Vagina (tissue), 2 donors: ENCODE measurements around the gene TERB1. TPM values are rescaled to one million over a fixed set of nuclear protein-coding genes. Genes with fewer than 3 reads are reported as not detected.
A peak's percentile ranks its signal among the peaks of the same experiment; 100 is the strongest.

ENCODE experiments used
- DNase-seq, 2 donors: peaks; one replicate each; pipeline ENCODE4 v3.0.0-alpha.2; 2017; ENCODE audit errors: extremely low spot score in 2 of 2
- H3K27ac ChIP-seq: fragments of 200-600 bp; sonication (generic); one replicate; pipeline ENCODE4 v1.5.1; 2019
- H3K27me3 ChIP-seq: fragments of 200-600 bp; sonication (generic); one replicate; pipeline ENCODE4 v1.5.1; 2019
- H3K36me3 ChIP-seq, 2 donors: fragments of 200-600 bp; sonication (generic); one replicate each; pipeline ENCODE4 v1.5.1; 2017 to 2019
- H3K4me1 ChIP-seq: fragments of 200-600 bp; sonication (generic); one replicate; pipeline ENCODE4 v1.5.1; 2019
- H3K4me3 ChIP-seq, 2 donors: fragments of 200-600 bp; sonication (generic); 1 replicate in 1 of 2; 2 replicates in 1 of 2; pipeline ENCODE4 v1.5.1; 2016 to 2019
- H3K9me3 ChIP-seq: fragments of 200-600 bp; sonication (generic); one replicate; pipeline ENCODE4 v1.5.1; 2019
- POLR2A ChIP-seq, 2 donors: fragments of 450-650 bp; IDR thresholded peaks; one replicate each; pipeline ENCODE4 v1.6.1; 2017; ENCODE audit warnings: antibody characterized with exemption in 2 of 2, mild to moderate bottlenecking in 2 of 2, moderate library complexity in 2 of 2
- POLR2AphosphoS5 ChIP-seq, 2 donors: sonication (generic); formaldehyde crosslinking; IDR thresholded peaks; one replicate each; pipeline ENCODE4 v1.9.0; 2017; ENCODE audit warnings: antibody characterized with exemption in 2 of 2, mild to moderate bottlenecking in 2 of 2, low read depth in 1 of 2; ENCODE audit not compliant: insufficient read depth in 1 of 2
- intact Hi-C: fragments of 100-400 bp; cut with DNase I; formaldehyde crosslinking; loops from one replicate; pipeline ENCODE4 v1.15.1; 2023
- total RNA-seq: library from RNA; depleted of rRNA; stranded (reverse); fragments of >200 nt; gene quantifications from one replicate; pipeline ENCODE4 v1.2.3, GENCODE V29; 2016
- TF ChIP-seq, protein P1 (sequence below), 3 experiments: fragments of 450-650 bp in 2 of 3; fragments of 200-600 bp in 1 of 3; sonication (generic) in 1 of 3; IDR thresholded peaks; one replicate each; pipeline ENCODE4 v1.5.1; 2017 to 2019; ENCODE audit warnings: antibody characterized with exemption in 3 of 3, mild to moderate bottlenecking in 2 of 3, moderate library complexity in 2 of 3

TERB1 gene
- total RNA-seq, 1 donor from 2014 or later = not detected

DNA sequence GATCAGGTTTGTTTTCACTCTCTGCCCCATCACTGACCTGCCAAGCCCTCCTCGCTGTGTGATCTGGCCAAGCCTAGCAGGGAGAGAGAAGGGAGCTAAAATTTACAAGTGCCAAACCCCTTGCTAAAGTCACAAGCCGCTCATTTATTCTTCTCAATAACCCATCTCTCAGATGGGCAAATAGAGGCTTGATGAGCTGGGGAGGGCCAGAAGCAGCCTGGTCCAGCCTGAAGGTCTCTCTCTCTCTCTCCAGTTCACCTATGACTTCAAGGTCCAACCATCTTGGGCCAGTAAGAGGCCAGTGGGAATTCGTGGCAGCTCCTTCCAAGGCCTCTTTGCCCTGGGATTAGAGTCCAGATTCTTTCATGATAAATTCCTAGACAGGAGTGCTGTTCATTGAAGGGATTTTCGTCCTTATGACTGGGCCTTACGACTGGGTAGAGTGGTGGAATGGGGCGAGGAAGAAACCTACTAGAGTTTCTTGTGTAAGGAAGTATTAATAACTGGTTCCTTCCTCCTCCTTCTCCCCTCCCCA lies 46.2 kb upstream of the TERB1 start:
- intact Hi-C loops = no loop called here
- peaks cover 17% of the 10 kb centered on the region for H3K4me1 ChIP-seq
- DNase-seq = no peak
- no peak overlapping the region for H3K27ac ChIP-seq
- TF ChIP-seq POLR2AphosphoS5 (IDR thresholded peaks at IDR 0.05; ENCODE audit: insufficient read depth in 1 of 2, low read depth in 1 of 2) = no peak
- no peak for TF ChIP-seq POLR2A (IDR thresholded peaks at IDR 0.05)
- TF ChIP-seq, protein P1, sequence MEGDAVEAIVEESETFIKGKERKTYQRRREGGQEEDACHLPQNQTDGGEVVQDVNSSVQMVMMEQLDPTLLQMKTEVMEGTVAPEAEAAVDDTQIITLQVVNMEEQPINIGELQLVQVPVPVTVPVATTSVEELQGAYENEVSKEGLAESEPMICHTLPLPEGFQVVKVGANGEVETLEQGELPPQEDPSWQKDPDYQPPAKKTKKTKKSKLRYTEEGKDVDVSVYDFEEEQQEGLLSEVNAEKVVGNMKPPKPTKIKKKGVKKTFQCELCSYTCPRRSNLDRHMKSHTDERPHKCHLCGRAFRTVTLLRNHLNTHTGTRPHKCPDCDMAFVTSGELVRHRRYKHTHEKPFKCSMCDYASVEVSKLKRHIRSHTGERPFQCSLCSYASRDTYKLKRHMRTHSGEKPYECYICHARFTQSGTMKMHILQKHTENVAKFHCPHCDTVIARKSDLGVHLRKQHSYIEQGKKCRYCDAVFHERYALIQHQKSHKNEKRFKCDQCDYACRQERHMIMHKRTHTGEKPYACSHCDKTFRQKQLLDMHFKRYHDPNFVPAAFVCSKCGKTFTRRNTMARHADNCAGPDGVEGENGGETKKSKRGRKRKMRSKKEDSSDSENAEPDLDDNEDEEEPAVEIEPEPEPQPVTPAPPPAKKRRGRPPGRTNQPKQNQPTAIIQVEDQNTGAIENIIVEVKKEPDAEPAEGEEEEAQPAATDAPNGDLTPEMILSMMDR (IDR thresholded peaks at IDR 0.05) = no peak
- no peaks in the 10 kb centered on the region for H3K36me3 ChIP-seq
- H3K9me3 ChIP-seq = no peaks in the 10 kb centered on the region
- H3K4me3 ChIP-seq = no peak overlapping the region
- H3K27me3 ChIP-seq = no peaks in the 10 kb centered on the region

DNA sequence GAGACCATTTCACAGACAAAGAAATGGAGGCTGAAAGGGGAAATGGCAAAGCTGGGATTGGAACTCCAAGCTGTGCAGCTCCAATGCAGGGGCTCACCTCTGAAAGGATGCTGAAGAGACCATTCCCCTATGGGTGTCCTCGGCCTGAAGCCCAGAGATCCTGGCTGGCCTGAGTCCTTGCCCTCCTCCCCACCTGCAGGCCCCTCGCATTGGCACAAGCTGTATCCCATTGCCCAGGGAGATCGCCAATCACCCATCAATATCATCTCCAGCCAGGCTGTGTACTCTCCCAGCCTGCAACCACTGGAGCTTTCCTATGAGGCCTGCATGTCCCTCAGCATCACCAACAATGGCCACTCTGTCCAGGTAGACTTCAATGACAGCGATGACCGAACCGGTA lies 45.4 kb upstream of the TERB1 start:
- Histone ChIP-seq H3K9me3 (no peaks in the 10 kb centered on the region), H3K27ac (no peak overlapping the region), H3K4me1 (peaks cover 17% of the 10 kb centered on the region), H3K27me3 (no peaks in the 10 kb centered on the region), H3K36me3 (no peaks in the 10 kb centered on the region), H3K4me3 (no peak overlapping the region)
- no peak for DNase-seq
- TF ChIP-seq POLR2AphosphoS5 (IDR thresholded peaks at IDR 0.05; ENCODE audit: insufficient read depth in 1 of 2, low read depth in 1 of 2) (no peak), POLR2A (IDR thresholded peaks at IDR 0.05) (no peak)
- TF ChIP-seq, protein P1 (IDR thresholded peaks at IDR 0.05) = no peak
- intact Hi-C loops = no loop called here

DNA sequence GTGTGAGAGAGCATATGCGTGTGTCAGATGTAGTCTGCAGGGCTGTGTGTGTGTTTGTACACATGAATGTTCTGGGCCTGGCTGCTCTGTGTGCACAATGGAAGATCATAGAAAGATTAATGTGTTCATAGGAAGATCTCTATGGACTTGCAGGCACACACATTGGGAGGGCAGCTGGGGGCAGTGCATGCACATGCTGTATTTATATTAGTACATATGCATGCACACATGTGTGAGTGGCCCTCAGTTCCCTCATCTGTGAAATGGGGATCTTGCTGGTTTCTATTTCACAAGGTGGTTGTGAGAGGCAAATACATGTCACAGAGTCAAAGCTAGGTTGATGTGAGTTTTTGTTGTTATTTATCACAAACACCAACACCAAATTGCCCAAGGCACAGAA lies 44.9 kb upstream of the TERB1 start:
- no peak overlapping the region for H3K27ac ChIP-seq
- H3K4me1 ChIP-seq = peaks cover 17% of the 10 kb centered on the region
- no peaks in the 10 kb centered on the region for H3K27me3 ChIP-seq
- DNase-seq = no peak
- intact Hi-C loops = no loop called here
- no peaks in the 10 kb centered on the region for H3K9me3 ChIP-seq
- H3K4me3 ChIP-seq = no peak overlapping the region
- no peaks in the 10 kb centered on the region for H3K36me3 ChIP-seq
- TF ChIP-seq, protein P1 (IDR thresholded peaks at IDR 0.05) = no peak
- TF ChIP-seq POLR2A (IDR thresholded peaks at IDR 0.05) (no peak), POLR2AphosphoS5 (IDR thresholded peaks at IDR 0.05; ENCODE audit: insufficient read depth in 1 of 2, low read depth in 1 of 2) (no peak)

DNA sequence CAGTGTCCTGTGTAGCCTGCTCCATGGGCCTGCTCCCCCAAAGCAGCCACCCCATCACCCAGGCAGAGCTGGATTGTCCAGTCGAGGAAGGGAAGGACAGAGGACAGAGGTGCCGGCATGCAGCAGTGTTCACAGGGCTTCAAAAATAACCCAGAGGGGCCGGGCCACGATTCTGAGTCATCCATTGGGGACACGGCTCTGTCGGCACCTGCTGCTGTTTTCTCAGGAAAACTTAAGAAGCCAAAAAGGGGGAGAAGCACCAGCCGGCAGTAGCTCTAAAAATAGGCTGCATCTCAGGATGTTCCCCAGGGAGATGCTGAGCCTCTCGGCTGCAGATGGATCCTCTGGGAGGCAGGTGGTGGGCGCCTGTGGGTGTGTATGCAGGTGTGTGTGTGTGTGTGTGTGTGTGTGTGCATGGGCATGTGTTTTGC lies 44.4 kb upstream of the TERB1 start:
- H3K27me3 ChIP-seq = no peaks in the 10 kb centered on the region
- peaks cover 17% of the 10 kb centered on the region for H3K4me1 ChIP-seq
- H3K27ac ChIP-seq = no peak overlapping the region
- H3K4me3 ChIP-seq = no peak overlapping the region
- TF ChIP-seq, protein P1 (IDR thresholded peaks at IDR 0.05) = no peak
- TF ChIP-seq POLR2A (IDR thresholded peaks at IDR 0.05) = no peak
- intact Hi-C loops = no loop called here
- DNase-seq = no peak
- H3K9me3 ChIP-seq = no peaks in the 10 kb centered on the region
- H3K36me3 ChIP-seq = no peaks in the 10 kb centered on the region

DNA sequence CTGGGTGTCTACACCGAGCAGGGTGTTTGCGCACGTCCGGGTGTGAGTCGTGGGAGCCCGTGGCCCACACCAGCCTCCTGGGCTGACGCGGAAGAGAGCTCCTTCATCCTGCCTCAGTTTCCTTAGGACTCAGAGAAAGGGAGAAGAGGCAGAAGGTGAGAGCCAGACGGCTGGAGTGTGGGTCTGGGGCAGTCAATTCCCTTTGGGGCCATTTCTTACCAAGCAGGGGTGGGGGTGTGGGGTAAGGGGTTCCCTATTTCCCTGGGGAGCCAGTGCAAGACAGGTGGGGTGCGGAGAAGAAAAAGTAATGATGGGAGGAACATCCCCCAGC lies 43.7 kb upstream of the TERB1 start:
- Histone ChIP-seq H3K4me1 (peaks cover 17% of the 10 kb centered on the region), H3K27ac (no peak overlapping the region), H3K27me3 (no peaks in the 10 kb centered on the region), H3K4me3 (peak overlapping the region; percentile 34 to 44), H3K36me3 (no peaks in the 10 kb centered on the region), H3K9me3 (no peaks in the 10 kb centered on the region)
- intact Hi-C loops = no loop called here
- TF ChIP-seq POLR2AphosphoS5 (IDR thresholded peaks at IDR 0.05; ENCODE audit: insufficient read depth in 1 of 2, low read depth in 1 of 2) = no peak
- no peak for TF ChIP-seq POLR2A (IDR thresholded peaks at IDR 0.05)
- TF ChIP-seq, protein P1 (IDR thresholded peaks at IDR 0.05) = no peak
- DNase-seq = no peak
